GM03348 (cell line): ENCODE measurements around the gene TNNT2.

ENCODE experiments used
- DNase-seq: peaks from one replicate; pipeline ENCODE4 v3.0.0; 2012; ENCODE audit warnings: low spot score

The TNNT2 gene

DNA sequence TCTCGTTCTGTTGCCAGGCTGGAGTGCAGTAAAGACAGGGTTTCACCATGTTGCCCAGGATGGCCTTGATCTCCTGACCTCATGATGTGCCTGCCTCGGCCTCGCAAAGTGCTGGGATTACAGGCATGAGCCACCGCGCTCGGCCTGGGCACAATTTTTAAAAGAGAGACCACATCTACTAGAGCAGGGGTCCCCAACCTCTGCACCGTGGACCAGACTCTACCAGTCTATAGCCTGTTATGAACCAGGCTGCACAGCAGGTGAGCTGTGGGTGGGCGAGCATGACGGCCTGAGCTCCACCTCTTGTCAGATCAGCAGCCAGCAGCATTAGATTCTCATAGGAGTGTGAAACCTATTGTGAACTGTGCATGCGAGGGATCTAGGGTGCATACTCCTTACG, 20.8 kb downstream of the TNNT2 start:
- no peak for DNase-seq

DNA sequence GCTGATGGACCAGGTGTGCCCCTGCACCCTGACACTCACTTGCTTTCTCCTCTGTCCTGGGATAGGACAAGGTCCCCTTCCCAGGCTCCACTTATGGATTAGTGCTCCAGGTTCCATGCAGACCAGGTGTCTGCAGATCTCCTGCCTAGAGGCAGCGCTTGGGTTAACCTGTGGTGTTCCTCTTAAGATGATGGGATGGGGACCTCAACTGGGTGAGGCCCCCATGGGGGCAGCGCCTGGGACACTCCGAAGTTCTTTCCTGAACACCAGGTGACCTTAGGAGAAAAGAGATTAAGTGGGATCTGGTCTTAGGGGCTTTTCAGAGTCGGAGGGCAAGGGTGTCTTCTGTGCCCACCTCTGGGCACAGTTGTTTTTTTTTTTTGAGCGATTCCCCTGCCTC, 21.2 kb downstream of the TNNT2 start:
- DNase-seq = no peak

DNA sequence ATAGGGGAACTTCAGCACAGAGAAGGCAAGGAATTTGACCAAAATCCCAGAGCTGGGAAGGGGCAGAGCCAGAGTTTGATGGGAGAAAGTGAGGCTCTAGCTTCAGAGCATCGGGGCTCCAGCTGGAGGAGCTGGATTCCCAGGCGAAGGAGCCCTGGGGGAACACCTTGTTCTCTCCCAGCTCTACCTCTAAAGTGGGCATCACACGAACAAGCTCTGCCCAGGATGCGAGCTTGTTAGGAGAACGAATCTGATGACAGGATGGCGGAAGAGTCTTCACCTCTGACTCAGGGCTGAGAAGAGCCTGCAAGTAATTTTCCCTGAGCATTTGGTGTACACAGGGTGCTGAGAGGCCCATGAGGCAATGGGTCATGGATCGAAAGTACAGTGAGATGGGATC, 22.0 kb downstream of the TNNT2 start:
- DNase-seq = no peak

DNA sequence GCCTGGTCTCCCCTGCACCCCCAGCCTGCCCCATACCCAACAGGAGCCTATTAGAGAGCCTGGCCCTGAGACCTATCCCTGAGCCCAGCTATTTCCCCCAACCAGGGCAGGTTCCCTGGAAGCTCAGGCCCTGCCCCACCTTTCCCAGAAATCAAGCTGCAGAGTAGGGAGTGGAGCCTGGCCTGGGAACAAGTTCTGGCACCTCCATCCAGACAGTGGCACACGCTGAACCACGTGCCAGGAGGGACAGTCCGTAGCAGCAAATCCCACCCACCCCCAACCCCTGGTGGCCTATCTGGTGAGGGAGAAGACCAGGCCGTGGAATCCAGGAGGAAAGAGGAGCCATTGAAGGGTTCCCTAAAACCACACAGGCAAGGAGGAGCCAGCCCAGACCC, 22.6 kb downstream of the TNNT2 start:
- DNase-seq = no peak

DNA sequence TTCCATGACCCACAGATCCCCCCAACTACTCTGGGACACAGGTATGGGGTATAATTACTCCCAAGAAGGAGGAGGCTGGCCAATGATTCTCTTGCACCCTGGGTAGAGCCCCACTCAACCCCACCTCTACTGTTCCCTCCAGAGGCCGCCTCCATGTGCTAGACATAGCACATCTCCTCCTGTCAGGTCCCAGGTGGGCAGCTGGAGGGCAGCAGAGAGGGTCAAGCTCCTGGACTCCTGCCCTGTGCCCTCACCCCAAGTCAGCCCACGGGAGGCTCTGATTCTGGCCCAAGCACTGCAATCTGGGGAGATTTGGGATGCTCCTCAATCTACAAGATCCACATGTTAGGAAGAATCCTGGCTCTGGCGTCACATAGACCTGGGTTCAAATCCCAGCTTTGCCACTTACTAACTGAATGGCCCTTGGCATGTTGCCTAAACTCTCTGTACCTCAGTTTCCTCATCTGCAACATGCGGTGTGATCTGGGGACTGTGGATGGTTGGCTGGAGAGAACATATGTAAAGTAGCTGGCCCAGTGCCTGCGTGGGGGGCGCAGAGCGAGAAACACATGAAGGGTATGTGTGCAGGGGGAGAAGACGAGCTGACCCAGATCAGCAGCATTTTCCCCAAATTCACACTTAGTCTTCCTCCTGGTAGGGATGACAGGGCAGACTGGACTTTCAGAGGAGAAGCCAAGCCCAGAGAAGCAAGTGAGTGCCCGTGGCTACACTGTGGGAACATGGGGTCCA, 23.2 kb downstream of the TNNT2 start:
- DNase-seq = no peak

DNA sequence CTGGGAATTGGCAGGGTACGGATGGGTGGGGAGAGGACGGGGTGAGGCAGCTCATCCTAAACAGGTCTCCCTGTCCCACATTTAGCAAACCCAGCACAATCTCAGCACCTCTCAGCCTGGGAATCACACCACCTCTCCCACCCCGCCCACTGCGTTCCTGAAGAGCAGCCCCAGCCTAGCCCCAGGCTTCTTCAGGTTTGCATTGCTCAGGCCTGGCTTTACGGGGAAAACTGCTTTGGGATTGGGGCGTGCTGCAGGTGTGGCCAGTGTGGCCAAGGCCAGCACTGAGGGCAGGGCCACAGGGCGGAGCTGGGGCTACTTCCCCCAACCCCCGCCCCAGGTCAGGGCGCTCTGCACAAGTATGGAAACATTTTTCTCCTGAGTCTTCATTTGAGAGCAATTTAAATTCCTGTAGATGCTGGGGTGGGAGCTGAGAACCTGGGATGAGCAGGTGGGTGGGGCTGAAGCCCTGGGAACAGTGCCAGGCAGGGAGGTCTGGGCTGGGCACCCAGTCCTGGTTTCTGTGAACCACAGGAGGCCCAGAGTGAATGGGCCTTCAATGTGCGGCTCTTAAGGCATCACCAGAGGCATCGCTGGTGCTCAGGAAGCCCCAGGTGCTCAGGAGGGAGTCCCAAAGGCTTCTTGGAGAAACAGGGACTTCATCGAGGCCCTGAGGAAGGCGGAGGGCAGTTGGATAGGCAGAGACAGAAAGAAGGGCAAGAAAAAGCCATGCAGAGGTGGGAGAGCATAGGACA, 24.1 kb downstream of the TNNT2 start:
- no peak for DNase-seq

DNA sequence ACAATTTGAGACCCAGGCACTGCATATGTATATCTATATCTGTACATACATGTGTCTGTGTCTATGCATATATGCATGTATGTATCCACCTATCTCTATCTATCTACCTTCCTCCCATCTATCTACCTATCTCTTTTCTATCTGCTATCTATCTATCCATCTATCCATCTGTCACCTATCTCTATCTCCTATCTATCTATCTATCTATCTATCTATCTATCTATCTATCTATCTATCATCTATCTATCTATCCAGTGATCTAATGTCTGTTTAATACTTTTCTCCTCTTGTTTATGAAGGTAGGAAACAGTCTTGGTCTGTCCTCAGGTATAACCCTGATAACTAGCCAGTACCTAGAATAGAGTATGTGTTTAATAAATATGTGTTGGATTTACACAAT, 25.9 kb downstream of the TNNT2 start:
- no peak for DNase-seq

DNA sequence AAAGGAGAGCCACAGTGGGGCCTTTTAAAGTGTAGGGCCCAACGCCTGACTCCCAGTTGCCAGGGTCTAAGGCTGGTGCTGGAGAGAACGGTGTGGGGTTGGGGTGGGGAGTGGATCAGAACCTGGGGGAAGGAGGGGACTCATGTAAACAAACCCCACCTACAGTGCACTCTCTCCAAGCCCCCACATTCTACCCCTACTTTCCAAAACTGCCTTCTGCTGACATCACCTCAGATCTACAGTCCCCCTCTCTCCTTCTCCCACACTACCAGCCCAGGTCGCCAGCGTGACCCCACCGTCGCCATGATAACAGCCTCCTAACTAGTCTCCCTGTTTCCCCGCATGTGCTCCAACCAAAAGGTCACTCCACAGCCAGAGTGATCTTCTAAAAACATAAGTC, 26.6 kb downstream of the TNNT2 start:
- DNase-seq = no peak

DNA sequence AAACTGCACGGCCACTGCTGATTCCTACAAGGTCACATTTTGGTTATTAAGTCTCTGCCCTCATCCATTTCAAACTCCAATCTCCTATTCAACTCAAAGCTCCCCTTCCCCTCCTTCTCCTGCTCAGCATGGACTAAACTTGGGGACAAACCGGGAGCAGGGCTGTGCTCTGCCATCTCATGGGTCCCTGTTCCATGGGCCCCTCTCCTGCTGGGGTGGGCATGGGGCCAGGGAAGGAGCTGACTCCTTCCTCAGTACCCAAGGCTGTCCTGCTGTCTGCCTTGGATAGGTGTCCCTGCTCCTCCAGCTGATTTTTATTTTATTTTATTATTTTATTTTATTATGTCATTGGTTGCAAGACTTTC, 27.1 kb downstream of the TNNT2 start:
- DNase-seq = no peak

DNA sequence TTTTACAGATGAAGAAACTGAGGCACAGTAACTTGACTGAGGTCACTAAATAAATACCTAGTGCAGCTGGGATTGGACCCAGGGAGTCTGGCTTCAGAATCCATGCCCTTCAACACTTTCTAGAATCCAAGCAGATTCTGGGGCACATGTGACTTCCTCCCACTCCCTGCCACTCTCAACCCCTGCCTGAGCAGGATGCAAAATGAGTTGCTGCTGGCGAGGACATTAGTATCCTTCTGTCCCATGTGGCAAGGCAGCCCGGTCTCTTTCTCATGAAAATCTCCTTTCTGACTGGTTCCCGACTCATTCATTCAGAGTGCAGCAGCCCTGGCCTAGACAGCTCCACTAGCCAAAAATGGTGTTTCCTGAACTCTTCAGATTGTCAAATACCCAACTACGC, 28.4 kb downstream of the TNNT2 start:
- no peak for DNase-seq

DNA sequence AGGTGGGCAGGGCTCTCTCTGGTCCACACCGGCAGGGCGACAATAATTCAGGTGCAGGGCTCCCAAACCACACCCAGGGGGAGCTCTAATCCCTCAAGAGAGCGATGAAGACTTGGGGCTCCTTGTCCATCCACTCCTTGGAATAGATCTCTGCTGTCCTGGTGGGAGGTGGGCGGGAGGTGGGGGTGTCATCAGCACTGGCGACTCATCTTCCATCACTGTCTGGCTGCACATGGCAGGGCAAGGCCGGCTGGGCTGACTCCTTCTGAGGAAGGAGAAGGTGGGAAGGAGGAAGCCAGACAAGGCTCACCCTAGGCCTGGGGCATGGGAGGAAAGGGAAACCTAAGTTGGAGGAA, 29.3 kb downstream of the TNNT2 start:
- DNase-seq = peak; percentile 81

DNA sequence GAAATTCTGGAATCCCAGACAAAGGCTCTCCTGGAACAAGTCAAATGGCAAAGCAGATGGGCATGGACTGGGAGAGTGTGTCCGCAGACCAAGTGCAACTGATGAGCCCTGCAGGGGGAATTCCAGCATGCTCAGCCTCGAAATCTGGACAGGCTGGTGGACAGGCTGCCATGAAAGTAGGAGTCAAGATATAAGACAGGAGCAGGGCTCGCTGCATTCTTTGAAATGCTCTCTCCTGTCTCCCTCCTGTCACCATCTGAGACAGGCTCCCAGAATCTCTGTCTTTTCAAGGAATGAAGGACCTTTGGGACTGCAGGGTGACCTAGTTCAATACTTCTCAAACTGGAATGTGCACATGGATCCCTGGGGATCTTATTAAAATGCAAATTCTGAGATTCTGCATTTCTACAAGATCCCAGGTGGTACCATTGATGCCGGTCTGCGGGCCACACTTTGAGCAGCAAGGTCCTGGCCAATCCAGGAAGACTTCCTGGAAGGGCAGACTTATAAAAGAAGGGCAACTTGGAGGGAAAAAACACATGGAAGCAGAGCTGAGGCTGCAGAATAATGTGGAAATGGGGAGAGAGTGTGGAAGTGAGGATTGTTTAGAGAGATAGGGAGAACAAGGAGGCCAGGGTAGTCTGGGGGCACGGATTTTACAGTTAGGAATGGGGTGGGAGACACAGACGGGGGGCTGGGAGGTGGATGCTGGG, 29.8 kb downstream of the TNNT2 start:
- no peak for DNase-seq

DNA sequence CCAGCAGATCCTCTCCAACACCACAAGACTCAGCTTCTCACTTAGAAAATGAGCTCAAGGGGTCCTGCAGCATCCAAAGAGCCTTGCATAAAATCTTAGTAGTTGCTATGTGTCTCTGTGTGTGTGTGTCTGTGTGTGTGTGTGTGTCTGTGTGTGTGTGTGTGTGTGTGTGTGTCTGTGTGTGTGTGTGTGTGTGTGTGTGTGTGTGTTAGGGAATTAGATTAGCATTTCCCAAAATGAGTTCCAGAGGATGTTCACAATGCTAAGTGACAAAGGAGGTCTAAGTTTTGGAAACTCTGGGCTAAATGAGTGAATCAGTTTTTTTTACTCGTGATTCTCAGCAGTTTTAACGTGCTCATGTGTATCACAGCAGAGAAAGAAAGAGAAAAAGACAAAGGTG, 30.5 kb downstream of the TNNT2 start:
- DNase-seq = no peak

DNA sequence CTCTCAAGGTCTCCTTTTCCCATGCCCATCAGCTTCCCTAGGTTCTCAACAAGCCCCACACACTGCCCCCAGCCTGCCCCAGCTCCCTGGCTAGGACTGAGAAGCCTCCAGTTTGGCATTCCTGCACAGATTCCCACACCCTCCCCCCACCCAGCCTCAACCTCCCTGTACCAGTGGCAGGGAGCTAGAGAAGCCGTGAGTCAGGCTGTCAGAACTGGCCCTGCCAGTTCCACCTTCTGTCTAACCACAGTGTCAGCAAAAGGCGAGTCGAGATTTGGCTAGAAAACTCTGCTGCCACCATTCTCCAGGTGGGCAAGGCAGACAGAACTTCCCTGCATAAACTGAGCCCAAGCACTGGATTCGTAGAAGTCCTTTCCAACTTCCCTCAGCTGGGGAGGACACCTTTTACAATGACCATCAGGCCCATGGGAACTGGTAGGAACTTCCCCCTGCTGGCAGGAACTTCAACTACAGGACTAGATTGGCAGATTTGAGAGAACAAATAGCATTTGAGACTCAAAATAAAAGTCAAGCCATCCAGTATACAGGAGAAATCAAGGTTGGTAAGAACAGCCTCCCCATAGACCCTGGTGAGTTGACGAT, 31.0 kb downstream of the TNNT2 start:
- peak; percentile 75 for DNase-seq

DNA sequence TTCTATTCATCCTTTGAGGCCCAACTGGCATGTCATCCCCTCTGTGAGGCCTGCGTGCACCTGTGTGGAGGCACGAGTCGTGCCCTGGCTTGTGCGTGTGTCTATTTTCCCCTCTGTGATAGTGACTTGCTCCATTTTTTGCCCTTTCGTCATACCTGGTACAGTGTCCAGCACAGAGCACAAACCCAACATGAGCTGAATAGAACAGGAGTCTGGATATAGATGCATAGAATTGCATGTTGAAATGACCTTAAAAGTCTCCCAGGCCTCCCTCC, 32.5 kb downstream of the TNNT2 start:
- DNase-seq = no peak

DNA sequence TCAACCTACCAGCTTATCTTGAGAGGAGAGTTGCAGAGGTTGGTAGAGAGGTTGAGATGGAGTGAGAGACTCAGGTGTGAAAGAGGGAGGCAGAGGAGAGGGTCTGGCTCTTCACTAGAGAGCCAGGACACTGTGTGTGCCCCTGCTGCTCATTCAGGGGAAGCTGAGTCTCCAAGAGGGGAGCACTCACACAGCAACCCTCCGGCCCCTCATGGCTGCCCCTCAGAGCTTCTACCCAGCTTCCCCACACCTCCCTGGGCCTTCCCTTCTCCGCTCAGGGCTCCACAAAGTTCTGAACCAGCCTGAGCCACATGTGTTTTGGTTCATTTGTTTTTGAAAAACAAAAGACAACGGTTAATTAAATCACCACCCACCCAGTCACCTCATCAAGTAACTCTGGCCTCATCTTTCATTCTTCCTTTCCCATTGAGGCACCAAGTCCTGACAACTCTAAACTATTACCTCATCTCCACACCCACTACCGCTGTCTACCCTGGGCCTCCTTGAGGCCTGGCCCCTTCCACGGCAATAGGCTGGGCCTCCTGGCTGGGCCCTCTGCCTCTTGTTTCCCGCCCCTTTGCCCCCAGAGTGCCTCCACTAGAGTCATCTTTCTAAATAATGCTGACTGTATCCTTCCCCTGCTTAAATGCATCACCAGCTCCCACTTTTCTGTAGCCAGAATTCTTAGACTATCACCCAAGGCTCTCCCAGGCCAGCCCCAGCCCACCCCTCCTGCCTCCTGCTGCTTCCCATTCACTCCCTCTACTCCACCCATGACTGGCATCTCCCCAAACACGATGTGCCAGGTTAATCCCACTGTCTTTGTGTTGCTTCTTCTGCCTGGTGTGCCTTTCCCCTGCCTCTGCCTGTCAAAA, 33.0 kb downstream of the TNNT2 start:
- no peak for DNase-seq

DNA sequence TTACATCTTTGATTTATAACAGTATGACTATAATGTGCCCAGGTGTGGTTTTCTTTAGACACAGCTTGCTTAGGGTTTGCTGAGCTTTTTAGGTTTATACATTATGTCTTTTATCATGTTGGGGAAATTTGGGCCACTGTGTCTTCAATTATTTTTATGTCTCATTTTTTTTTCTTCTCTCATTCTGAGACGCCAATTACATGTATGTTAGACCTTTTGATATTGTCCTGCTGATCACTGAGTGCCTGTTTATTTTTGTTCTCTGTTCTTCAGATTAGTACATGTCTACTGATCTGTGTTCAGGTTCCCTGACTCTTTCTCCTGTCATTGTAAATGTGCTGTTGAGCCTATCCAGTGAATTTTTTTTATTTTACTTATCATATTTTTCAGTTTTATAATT, 36.1 kb downstream of the TNNT2 start:
- no peak for DNase-seq

DNA sequence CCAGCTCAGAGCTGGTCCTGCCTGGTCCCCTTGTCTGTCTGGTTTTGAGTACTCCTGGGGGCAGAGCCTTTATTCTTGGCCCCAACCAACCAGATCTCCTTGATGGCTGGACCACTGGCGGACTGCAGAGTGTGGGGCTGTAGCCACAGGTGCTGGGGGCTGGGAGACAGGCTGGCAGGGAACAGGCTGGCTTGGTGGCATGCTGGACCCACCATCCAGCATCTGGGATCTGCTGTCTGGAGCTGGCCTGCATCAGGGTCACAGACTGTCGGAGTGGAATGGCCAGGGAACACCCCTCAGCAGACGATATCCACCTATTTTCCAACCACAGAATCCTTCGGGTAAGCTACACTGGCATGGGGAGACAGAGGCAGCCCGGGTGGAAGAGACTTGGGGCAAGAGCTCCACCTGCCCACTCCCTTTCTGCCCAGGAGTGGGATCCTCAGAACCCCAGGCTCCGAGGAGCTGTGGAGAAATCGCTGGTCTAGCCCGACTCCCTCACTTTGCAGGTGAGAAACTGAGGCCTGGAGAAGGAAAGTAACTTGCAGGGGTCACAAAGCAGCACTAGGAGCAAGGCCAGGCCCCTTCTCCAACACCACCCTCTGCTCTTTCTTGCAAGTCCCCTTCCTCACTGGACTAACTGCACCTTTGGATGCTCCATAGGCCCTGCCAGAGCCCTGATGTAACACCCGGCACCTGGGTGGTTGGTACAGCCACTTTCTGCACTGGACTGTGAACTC, 40.6 kb downstream of the TNNT2 start:
- DNase-seq = no peak

DNA sequence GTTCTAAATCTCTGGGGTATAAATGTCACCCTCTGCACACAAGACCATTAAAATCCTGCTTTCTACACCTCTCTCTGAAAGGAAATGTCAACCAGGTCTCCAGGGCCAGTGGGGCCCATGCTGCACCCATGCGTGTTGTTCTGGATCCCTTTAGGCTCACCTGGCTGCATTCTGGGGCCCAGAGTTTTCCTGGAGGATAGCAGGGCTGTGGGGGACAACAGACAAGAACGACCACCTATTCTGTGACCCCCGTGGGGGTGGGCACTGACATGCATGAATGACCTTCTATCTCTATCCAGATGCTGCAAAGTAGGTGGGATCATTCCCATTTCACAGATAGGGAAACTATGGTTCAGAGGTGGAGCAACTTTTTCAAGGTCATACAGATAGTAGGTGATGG, 41.6 kb downstream of the TNNT2 start:
- DNase-seq = no peak

DNA sequence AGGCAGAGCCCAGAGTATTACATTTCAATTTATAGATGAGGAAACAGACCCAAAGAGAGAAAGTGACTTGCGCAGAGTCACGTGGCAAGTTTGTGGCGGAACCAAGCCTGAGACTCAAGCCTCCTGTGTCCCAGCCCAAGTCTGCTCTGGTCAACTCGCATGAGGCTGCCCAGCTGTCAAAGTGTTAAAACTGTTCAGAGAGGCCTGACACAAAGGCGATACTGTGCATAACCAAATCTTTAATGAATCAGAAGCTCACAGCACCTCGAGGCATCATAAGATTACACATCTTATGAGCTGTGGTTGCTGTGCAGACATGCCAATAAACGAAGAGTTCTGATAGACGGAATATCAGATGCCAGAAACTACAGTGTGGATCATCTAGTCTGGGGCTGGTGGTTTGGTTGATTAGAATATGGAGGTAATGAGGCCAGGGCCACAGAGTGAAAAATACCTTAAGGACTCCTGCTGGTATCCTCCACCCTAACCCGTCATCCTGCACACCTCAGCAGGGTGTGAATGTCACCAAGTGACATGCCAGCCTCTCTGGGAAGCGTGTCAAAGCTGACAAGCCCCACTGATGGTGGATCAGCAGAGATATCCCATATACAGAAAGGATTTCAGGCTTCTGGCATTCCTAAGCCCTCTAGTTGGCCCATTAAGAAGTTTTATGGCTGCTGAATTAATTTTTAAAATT, 42.2 kb downstream of the TNNT2 start:
- DNase-seq = no peak
